MCF 10A (cell line): Measurements from ENCODE around the gene STRIP2. TPM values are rescaled to one million over a fixed set of nuclear protein-coding genes. Genes with fewer than 3 reads are reported as not detected.

Experiments
- BruUV-seq: library from RNA; stranded (reverse); fragments of 400-500 nt; replicated peaks from 2 replicates; lab custom pipeline; 2021; lab: Mats Ljungman, UMichigan
- CTCF ChIA-PET: fragments of 300-600 bp; sonication (Branson Sonifier 250); formaldehyde crosslinking; extraction: SDS; loops from one replicate; lab custom pipeline; 2021; ENCODE audit warnings: antibody characterized with exemption, inconsistent platforms; lab: Yijun Ruan, JAX
- POLR2A ChIA-PET: fragments of 300-600, 350-650 bp; sonication (Branson Sonifier 250); formaldehyde crosslinking; extraction: SDS; loops from one replicate; lab custom pipeline; 2020; ENCODE audit warnings: antibody characterized with exemption, inconsistent platforms; lab: Yijun Ruan, JAX
- DNase-seq: peaks from one replicate; pipeline ENCODE4 v3.0.0-alpha.2; 2018; ENCODE audit not compliant: unreplicated experiment
- H3K27ac Mint-ChIP-seq: one replicate; pipeline ENCODE4 v1.8.0; 2022; ENCODE audit warnings: mild to moderate bottlenecking, low read depth, mixed read lengths; ENCODE audit not compliant: unreplicated experiment
- H3K27me3 Mint-ChIP-seq: one replicate; pipeline ENCODE4 v1.8.0; 2022; ENCODE audit warnings: mixed read lengths; ENCODE audit not compliant: insufficient read depth, unreplicated experiment
- H3K36me3 Mint-ChIP-seq: one replicate; pipeline ENCODE4 v1.8.0; 2022; ENCODE audit warnings: mild to moderate bottlenecking, moderate library complexity, mixed read lengths; ENCODE audit not compliant: insufficient read depth, unreplicated experiment
- H3K4me1 Mint-ChIP-seq: one replicate; pipeline ENCODE4 v1.8.0; 2022; ENCODE audit warnings: mixed read lengths; ENCODE audit not compliant: insufficient read depth, unreplicated experiment
- H3K4me3 Mint-ChIP-seq: one replicate; pipeline ENCODE4 v1.8.0; 2022; ENCODE audit warnings: mild to moderate bottlenecking, moderate library complexity, mixed read lengths; ENCODE audit not compliant: unreplicated experiment
- H3K9me3 Mint-ChIP-seq: one replicate; pipeline ENCODE4 v1.8.0; 2022; ENCODE audit warnings: mixed read lengths; ENCODE audit not compliant: unreplicated experiment
- intact Hi-C: fragments of 100-400 bp; cut with micrococcal nuclease; formaldehyde crosslinking; loops from 2 replicates; pipeline ENCODE4 v1.14.1; 2022
- total RNA-seq: library from RNA; stranded (reverse); gene quantifications from 2 replicates; pipeline ENCODE4 v1.2.3, GENCODE V29; 2022
- TF ChIP-seq, protein P1 (sequence below): fragments of 200-600 bp; IDR thresholded peaks from one replicate; pipeline ENCODE4 v1.8.0; 2022; ENCODE audit warnings: antibody characterized with exemption, mild to moderate bottlenecking; ENCODE audit not compliant: unreplicated experiment

The STRIP2 gene
- total RNA-seq, 1 experiment from 2014 or later = 6.3 TPM

DNA sequence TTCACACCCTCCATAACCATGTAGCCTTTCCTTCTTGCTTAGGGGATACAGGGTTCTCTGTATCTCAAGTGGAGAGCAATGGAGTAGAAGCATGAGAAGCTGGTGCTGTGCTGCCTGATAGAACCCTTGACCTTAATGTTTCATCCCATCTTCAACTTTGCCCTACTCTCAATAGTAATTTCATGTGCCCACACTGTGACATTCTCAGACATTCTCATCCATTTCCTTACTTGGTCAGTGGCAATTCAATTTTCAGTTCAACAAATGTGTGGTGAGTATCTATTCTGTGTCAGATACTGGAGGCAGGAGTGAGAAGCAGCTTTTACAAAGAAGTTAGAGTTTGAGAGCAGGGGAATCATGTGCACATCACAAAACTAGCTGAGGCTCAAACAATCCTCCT, 16.1 kb downstream of the STRIP2 start:
- no peak for DNase-seq
- intact Hi-C loops = no loop called here
- Mint-ChIP-seq H3K27ac (no peak overlapping the region), H3K27me3 (no peaks in the 10 kb centered on the region), H3K9me3 (peaks cover 5% of the 10 kb centered on the region), H3K36me3 (peaks cover 22% of the 10 kb centered on the region), H3K4me1 (peaks cover 29% of the 10 kb centered on the region), H3K4me3 (no peak overlapping the region)
- TF ChIP-seq, protein P1, sequence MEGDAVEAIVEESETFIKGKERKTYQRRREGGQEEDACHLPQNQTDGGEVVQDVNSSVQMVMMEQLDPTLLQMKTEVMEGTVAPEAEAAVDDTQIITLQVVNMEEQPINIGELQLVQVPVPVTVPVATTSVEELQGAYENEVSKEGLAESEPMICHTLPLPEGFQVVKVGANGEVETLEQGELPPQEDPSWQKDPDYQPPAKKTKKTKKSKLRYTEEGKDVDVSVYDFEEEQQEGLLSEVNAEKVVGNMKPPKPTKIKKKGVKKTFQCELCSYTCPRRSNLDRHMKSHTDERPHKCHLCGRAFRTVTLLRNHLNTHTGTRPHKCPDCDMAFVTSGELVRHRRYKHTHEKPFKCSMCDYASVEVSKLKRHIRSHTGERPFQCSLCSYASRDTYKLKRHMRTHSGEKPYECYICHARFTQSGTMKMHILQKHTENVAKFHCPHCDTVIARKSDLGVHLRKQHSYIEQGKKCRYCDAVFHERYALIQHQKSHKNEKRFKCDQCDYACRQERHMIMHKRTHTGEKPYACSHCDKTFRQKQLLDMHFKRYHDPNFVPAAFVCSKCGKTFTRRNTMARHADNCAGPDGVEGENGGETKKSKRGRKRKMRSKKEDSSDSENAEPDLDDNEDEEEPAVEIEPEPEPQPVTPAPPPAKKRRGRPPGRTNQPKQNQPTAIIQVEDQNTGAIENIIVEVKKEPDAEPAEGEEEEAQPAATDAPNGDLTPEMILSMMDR = no peak
- POLR2A ChIA-PET = interaction anchor here (0.9 kb wide), 1 partner anchor 11 kb away, joined by 3 read pairs; no protein-coding TSS in a partner anchor
- CTCF ChIA-PET = interaction anchor here (1.5 kb wide), 1 partner anchor 12 kb away, joined by 4 read pairs; no protein-coding TSS in a partner anchor
- no TSS peak for BruUV-seq

DNA sequence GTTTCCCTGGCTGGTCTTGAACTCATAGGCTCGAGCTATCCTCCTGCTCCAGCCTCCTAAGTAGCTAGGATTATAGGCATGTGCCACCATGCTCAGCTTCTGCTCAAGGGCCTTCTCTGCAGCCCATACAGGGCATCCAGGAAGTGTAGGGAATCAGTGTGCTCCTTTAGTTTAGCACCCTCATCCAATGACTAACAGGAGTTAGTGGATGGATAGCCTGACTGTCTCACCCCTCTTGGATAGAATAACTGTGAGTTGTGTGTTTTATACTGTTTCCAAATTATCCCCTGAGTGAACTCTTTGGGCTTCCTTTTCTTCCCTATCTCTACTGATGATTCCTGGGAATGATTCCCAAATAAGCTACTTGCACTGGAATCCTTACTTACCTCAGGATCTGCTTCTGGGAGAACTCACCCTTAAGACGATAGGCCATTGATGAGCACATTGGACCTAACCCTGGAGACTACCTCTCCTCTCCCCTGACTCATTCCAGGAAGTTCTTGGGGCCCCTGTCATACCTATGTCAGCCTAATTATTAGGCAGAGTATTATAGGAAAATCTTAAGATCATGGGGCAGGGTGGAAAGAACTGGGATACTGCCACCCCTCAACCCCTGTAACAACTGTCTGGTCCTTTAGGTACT, 18.5 kb downstream of the STRIP2 start:
- no peaks in the 10 kb centered on the region for H3K27me3 Mint-ChIP-seq
- TF ChIP-seq, protein P1 = no peak
- no TSS peak for BruUV-seq
- H3K4me3 Mint-ChIP-seq = no peak overlapping the region
- H3K36me3 Mint-ChIP-seq = peaks cover 12% of the 10 kb centered on the region
- H3K9me3 Mint-ChIP-seq = peaks cover 5% of the 10 kb centered on the region
- intact Hi-C loops = no loop called here
- ChIA-PET POLR2A (interaction anchor here (0.7 kb wide), 1 partner anchor 43 kb away, joined by 3 read pairs; no protein-coding TSS in a partner anchor), CTCF (interaction anchor here (0.9 to 1.4 kb wide), 7 partner anchors 19 to 234 kb away, joined by 3 to 5 read pairs (median 3); no protein-coding TSS in a partner anchor)
- no peak overlapping the region for H3K27ac Mint-ChIP-seq
- DNase-seq = no peak
- H3K4me1 Mint-ChIP-seq = peaks cover 11% of the 10 kb centered on the region

DNA sequence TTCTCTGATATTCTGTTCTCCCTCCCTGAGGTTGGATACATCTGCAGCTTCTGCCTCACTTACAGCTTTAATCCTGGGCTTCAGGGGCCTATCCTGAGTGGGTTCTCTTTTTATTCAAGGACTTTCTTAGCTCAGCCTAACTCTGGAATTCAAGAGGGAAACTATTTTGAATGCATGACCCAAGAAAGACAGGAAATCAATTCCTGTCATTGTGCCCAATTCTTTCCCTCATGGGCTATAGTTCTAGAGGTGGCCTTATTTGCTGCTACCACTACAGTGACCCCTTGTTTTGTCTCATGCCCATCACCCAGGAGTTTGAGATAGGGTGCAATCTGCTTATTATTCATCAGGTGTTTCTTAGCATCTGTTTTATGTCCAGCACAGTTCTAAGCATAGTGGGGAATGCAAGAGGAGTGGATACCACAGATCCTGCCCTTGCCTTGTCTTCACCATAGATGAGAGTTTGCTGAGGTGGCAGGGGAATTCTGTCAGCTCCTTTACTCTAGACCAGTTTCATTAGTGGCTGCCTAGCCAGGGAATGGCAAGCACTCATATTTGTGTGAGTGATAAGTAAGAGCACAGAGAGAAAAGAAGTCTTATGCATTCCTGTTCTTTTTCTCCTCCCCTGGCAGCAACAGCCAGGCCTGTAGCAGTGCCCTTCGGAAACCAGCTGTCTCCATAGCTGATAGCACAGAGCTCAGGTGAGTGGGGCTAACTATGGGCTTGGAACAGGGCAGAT, 19.4 kb downstream of the STRIP2 start:
- TF ChIP-seq, protein P1 = no peak
- no TSS peak for BruUV-seq
- CTCF ChIA-PET = interaction anchor here (0.6 to 1.4 kb wide), 9 partner anchors 15 to 235 kb away, joined by 3 to 5 read pairs (median 3); no protein-coding TSS in a partner anchor
- Mint-ChIP-seq H3K27me3 (no peaks in the 10 kb centered on the region), H3K27ac (no peak overlapping the region), H3K36me3 (peaks cover 12% of the 10 kb centered on the region), H3K4me3 (no peak overlapping the region), H3K9me3 (peaks cover 4% of the 10 kb centered on the region), H3K4me1 (peaks cover 11% of the 10 kb centered on the region)
- intact Hi-C loops = no loop called here
- POLR2A ChIA-PET = interaction anchor here (0.5 kb wide), 1 partner anchor 151 kb away, joined by 3 read pairs; no protein-coding TSS in a partner anchor
- DNase-seq = no peak

DNA sequence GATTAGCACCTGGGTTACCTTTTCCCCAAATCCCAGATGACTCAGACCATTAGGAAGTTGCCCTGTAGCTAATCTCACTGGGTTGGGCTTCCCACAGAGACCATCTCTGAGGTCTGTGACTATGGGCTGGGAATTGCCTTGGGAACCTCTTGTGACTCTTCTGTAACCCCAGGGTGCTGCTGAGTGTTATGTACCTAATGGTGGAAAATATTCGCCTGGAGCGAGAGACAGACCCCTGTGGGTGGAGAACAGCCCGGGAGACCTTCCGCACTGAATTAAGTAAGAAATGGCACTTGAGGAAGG, 20.0 kb downstream of the STRIP2 start:
- Mint-ChIP-seq H3K4me3 (no peak overlapping the region), H3K27ac (no peak overlapping the region), H3K36me3 (peaks cover 12% of the 10 kb centered on the region), H3K4me1 (peaks cover 11% of the 10 kb centered on the region), H3K27me3 (no peaks in the 10 kb centered on the region), H3K9me3 (no peaks in the 10 kb centered on the region)
- no TSS peak for BruUV-seq
- ChIA-PET POLR2A (interaction anchor here (0.5 kb wide), 1 partner anchor 151 kb away, joined by 3 read pairs; no protein-coding TSS in a partner anchor), CTCF (interaction anchor here (0.6 to 0.9 kb wide), 4 partner anchors 15 to 191 kb away, joined by 3 to 4 read pairs (median 3); no protein-coding TSS in a partner anchor)
- intact Hi-C loops = no loop called here
- TF ChIP-seq, protein P1 = no peak
- DNase-seq = peak; percentile 56
